Stimulated activated CD4-positive, alpha-beta T cell treated with anti-CD3 and anti-CD28 coated beads, Interleukin-2, amount 100 ng/mL, for 24 hours (primary cell): ENCODE results near the gene CDS2.
A peak's percentile ranks its signal among the peaks of the same experiment; 100 is the strongest.

ENCODE experiments used
- DNase-seq, 2 donors: peaks; one replicate each; pipeline ENCODE4 v3.0.0-alpha.2; 2020

Gene CDS2

DNA sequence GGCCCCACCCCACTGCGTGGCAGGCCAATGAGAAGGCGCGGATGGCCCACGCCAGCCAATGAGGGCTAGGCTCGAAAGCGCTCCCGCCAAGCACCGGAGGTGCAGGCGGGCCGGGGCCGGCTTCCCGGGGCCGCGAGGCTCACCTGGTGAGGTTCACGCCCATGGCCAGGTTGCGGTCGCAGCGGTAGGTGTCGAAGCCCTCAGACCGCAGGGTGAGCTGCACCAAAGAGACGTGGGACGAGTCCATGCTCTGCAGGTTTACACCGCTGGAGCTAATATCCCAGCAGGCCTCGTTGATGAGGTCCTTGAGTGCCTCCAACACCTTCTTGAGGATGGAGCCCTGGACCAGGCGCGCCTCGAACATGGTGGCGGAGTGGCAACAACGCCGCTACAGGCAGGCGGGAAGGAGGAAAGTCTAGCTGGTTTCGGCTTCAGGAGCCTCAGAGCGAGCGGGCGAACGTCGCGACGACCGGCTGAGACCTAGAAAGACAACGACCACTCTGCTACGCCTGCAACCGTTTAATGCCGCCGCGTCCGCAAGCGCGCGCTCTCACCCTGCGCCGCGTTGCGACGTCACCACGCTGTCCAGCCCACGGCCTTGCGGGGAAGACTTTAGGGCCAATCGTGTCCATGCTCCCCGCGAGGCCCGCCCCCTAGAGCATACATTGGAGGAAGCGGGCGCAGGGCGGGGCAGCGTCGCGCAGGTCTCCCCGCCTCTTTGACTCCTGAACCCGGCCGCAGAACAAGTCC, 7.2 kb upstream of the CDS2 start, which contains the start of gene PCNA:
PCNA (minus strand) TSS at position 524 of the 750 bp plus-strand sequence; CDS start at position 364, 160 bp downstream.
- DNase-seq = peak; percentile 98

DNA sequence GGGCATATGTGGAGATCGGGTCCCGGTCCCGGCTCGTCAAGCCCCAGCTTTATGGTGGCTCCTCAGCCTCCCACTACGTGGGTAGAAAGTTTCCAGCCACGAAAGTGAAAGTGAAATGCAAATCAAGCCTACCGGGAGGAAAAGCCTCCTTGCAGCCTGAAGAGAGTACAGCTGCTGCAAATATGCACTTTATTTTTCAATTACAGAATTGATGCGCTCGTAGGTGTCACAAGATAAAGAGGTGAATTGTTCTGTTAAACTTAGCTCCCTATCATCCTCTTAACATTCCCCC, 6.7 kb upstream of the CDS2 start:
- DNase-seq = no peak

DNA sequence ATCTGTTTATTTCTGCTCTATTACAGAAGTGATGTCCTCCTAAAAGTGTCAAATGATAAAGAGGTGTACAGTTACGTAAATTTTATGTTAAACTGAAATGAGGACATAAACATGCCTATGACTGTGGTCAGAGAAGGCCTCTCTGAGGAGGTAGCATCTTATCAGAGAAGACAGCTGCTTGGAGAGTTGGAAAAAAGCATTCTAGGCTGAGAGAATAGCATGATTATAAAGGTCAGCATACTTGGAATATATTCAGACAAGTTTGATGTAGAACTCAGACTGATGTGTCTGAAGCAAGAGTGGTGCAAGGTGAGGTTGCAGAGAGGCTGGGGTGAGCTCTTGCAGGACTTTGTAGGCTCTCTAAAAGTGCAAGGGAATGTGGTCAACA, 3.9 kb upstream of the CDS2 start:
- no peak for DNase-seq

DNA sequence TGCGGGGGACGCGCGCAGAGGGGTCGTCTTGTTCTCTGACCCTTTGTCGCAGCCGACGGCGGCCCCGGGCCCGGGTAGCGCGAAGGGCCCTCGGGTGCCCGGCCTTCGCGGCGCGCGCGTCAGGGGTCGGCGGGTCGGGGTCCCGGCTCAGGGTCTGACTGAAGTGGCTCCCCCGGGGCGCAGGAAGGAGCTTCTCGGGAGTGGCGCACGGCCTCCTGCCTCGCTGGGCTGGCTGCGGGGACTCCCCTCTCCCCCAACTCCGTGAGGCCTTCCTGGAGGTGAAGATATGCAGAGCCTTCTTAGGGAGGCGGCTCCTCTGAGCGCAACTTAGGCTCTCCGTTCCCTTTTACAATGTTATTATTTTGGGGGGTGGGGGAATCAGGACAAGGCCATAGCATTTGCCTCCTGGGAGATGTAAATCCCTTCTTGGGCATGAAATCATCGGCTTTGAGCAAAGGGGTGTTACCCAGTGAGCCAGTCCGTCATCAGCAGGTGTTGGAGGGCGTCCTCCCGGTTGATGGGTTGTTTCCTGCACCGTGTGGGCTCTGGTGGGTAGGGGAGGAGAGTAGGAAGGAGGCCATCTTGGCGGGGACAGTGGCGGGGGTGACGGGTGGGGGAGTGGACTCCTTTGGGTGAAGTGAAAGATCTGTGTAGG, 523 bp downstream of the CDS2 start:
- DNase-seq = peak; percentile 69 to 71

- no peak for DNase-seq
These were observed 1.1 kb downstream of the CDS2 start for GRCh38 chr20:5127859-5128424.

DNA sequence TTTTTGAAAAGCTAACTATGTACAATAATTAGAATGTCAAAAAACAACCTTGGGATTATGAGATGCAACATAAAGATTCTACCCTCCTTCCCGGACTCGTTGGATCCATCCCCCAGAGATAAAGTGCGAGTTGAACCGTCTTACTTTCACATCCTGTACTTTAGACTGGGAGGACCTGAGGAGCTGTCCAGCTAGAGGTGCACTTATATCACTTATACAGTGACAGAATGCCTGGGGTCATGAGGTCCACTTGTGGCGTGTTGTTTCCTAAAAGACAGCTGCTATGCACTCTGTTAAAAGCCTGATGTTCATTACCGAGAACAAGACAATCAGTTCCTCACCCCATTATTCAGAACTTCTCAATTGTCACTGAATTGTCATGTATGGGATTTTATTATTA, 2.1 kb downstream of the CDS2 start:
- DNase-seq = no peak

DNA sequence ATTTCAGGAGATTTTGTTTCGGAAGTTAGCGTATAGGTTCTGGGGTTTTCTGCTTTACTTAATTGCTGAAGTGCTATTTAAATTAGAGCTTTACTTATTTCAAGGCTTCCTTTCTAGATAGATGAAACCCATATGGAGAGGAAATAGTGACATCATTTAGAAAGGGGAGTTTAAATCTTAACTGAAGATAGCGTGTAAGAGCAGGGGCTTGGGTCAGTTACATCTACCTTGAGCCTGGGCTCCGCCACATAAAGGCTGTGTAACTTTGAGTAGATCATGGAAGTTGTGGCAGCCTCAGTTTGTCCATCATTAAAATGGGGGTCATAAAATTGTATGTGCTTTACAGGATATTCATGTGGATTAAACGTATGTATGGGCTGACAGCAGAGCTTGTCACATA, 4.7 kb downstream of the CDS2 start:
- no peak for DNase-seq

GRCh38 chr20:5133998-5134397, 7.2 kb downstream of the CDS2 start:
- no peak for DNase-seq

- no peak for DNase-seq
These were observed 8.7 kb downstream of the CDS2 start for GRCh38 chr20:5135363-5136012.

- DNase-seq = no peak
These were observed 9.3 kb downstream of the CDS2 start for GRCh38 chr20:5136096-5136495.

DNA sequence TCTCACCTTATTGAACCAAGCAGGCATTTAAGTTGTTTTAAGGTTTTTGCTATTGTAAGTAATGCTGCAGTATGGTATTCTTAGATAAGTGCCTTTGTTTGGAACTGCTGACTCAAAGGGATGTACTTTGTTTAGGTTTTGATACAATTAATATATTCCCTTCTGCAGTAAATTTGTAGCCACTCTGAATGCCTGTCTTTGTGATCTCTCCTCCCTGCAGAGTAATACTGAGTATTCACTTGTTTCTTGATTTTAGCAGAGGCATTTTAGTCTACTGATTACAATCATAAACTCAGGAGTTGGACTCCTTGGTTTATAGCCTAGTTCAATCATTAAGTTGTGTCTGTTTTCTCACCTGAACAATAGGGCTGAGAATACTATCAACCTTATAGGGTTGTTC, 13.4 kb downstream of the CDS2 start:
- no peak for DNase-seq

DNA sequence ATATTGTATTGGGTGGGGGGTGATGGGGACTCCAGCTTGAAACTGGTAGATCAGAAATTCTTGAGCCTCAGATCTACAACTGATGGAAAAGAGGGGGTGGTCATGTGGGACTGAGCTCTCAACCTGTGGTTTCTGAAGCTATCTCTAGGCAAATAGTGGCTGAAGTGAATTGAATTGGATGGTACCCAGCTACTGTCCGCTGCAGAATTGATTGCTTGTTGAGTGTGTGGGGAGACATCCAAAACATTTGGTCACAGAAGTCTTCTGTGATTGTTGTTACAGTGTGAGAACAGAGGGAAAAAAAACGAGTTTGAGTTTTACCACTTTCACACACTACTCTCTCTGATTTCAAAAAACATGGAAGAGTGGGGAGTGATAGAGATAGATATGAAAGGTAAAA, 14.8 kb downstream of the CDS2 start:
- no peak for DNase-seq

DNA sequence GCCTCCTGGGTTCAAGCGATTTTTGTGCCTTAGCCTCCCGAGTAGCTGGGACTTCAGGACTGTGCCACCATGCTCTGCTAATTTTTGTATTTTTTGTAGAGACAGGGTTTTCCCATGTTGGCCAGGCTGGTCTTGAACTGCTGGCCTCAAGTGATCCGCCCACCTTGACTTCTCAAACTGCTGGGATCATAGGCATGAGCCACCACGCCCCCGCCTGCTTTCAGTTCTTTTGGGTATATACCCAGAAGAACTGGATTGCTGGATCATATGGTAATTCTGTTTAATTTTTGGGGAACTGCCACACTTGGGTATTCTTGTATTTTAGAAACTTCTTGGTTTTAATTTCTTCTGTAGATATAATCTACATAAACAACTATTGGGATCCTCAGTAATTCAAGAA, 17.0 kb downstream of the CDS2 start:
- peak; percentile 20 to 24 for DNase-seq

DNA sequence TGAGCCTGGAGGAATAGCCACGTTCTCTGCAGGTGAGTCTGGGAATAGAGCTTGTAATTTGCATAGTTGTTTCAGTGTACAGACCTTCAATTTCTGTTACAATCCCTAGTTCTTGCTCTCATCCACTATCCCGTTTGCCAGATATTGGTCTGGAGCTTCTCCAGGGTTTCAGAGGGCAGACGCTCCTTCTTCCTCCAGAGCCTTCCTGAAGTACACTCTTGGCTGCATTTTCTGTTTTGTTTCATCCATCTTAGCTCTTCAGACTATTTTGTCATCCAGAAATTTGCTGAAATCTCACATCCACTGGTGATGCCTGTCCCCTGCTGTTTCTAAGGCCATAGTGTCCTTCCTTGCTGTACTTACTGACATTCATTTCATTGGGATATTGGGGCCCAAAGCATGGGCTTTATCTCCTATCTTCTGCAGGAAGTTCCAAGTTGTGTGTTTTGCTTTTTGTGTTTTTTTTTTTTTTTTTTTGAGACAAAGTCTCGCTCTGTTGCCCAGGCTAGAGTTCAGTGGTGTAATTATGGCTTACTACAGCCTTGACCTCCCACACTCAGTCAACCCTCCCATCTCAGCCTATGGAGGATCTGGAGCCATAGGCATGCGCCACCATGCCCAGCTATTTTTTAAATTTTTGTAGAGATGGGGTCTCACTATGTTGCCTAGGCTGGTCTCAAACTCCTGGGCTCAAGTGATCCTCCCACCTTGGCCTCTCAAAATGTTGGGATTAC, 18.7 kb downstream of the CDS2 start:
- DNase-seq = no peak

DNA sequence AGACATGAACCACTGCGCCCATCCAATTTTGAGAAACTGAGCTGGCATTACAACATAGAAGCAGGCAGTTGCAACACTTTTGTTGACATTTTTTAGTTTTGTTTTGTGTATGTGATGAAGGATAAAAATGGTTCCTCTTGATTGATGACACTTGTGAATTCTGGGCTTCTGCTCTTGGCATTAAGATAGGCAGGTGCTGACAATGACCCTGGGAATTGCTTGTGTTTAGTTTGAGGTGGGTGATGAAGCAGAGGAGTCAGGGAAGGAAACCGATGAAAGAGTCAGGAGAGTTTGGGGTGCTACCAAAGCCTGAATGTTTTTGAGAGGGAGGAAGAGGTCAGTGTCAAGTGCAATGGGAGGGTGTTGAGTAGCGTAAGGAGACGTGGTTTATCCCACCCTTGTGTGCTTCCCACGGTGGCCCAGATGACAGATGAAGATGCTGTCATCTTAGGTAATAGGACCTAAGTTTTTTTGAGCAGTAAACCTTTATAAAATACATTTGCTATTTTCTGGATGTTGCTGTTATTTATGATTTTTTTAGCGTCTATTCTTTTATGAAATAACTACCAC, 19.4 kb downstream of the CDS2 start:
- DNase-seq = no peak

- DNase-seq = no peak
These were observed 20.2 kb downstream of the CDS2 start for GRCh38 chr20:5146871-5147592.

DNA sequence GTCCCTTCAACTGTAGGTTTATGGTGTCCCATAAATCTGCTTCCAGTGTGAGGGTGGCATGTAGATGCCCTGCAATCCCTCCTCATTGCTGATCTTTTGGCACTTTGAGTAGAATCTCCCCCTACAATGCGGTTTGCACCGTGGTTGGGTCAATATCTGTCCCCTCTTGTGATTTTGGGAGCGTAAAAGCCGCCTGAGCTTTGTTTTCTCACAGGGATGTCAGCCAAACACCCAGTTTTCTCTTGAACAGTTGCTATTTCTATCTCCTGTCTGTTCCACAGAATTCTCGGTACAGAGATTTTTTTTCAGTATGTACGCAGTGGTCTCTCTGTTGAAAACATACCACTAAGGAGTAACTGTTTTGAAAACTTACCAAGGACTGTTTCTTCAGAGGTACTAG, 21.8 kb downstream of the CDS2 start:
- no peak for DNase-seq

GRCh38 chr20:5149892-5150225, 23.1 kb downstream of the CDS2 start:
- no peak for DNase-seq

DNA sequence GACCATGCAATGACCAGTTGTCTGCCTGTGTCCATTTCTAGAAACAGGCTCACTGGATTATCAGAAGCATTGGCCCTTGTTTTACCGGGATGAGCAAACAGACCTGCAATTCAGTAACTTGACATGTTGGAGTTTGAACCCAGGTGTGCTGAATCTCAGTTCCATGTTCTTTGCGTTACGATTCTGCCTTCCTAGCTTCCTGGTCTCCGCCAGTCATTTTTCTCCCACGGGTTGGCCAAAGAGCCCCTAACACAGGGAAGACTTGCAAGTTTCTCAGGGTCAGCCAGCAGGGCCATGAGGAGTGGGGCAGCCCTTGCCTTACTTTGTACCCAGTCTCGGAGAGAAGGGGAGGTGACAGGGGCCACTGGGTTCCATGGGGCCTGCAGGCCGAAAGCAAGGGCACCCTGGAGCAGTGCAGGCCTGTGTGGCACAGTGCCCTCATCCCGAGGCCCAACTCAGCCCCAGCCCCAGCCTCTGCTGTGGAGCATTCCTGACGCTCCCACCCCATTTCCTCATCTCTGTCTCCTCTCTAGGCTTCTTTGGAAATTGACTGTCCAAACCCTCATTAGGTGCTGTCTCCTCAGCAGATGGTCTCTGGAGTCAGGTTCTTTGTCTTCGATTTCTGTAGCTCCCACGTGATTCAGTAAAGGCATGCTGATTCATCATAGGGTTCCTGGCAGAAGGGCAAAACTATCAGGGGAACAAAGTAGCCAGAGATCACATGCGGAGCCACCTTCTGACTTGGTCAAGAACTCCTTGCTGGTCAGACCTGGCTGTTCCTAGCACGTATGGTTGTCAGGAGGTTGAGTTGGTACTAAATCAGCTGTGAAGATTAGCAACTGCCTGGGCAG, 23.6 kb downstream of the CDS2 start:
- no peak for DNase-seq

DNA sequence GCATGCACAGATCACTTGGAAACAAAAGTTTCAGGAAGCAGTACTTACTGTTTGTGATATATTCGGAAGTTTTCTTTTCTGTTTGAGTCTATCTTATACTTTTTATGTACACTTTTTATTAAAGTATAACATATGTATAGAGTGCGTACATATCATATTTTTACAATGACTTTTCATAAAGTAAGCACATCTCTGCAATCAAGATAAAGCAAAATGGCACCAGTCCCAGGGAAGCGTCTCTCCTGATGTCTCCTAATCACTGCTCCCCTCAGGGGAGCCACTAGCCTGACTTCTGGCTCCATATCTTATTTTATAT, 26.3 kb downstream of the CDS2 start:
- DNase-seq = no peak
